NCI-H2227 treated with DMSO at 0.1 percent for 48 hours (cell line): ENCODE measurements around the gene HAUS8.
"Not testable (repeated sequence)": the region's sequence is repeated elsewhere in the genome, so short reads cannot be mapped to it uniquely, and the experiment has no call there.

Experiments
- DNase-seq: peaks from one replicate; lab custom pipeline; 2025; lab: John Stamatoyannopoulos, UW

Gene HAUS8

GRCh38 chr19:17101686-17102628 is 26.7 kb upstream of the HAUS8 start:
- no peak for DNase-seq

- DNase-seq, result no peak
These were observed 23.1 kb upstream of the HAUS8 start for GRCh38 chr19:17098326-17098725.

DNA sequence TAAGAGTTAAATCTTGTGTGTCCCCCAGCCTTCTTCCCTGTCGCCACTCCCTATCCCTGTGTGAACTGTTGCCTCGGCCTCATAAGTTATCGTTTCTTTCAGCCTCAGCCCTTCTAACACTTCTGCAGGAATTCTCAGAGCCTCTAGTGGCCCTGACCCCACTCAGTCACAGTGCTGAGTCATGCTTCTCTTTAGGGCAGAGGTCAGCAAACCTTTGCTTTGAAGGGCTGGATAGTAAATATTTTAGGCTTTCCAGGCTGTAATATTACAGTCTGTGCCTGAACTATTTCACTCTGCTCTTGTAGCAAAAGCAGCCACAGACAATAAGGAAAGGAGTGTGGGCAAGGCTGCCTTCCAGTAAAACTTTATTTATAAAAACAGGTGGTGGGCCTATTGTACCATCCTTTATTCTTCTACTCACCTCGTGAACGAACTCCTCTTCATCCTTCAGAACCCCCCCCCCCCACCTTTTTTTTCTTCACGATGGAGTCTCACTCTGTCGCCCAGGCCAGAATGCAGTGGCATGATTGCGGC is 22.4 kb upstream of the HAUS8 start:
- DNase-seq, result no peak

- DNase-seq, result no peak
These were observed 20.1 kb upstream of the HAUS8 start for GRCh38 chr19:17095141-17095919.

GRCh38 chr19:17094694-17095093 is 19.4 kb upstream of the HAUS8 start:
- DNase-seq, result not testable (repeated sequence)

- DNase-seq, result no peak
These were observed 17.4 kb upstream of the HAUS8 start for GRCh38 chr19:17092696-17093095.

GRCh38 chr19:17091758-17092333 is 16.6 kb upstream of the HAUS8 start:
- DNase-seq, result no peak

DNA sequence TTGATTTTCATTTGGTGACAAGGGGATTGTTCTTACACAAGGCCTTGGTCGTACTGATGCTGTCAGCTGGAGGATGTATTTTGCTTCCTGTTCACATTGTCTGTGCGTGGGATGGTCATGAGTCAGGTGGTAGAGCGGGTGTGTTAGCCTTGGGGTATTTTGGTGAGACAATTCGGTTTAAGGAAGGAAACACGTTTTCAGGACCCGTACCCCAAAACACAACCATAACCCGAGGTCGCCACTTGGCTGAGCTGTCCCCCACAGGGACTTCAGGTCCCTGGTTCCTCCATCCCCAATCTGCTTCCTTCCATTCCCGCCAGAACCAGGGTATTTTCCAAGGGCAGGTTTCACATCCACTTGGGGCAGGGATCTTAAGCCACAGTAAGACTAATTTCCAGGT is 15.3 kb upstream of the HAUS8 start:
- no peak for DNase-seq

- DNase-seq, result no peak
These were observed 13.3 kb upstream of the HAUS8 start for GRCh38 chr19:17088552-17088951.

DNA sequence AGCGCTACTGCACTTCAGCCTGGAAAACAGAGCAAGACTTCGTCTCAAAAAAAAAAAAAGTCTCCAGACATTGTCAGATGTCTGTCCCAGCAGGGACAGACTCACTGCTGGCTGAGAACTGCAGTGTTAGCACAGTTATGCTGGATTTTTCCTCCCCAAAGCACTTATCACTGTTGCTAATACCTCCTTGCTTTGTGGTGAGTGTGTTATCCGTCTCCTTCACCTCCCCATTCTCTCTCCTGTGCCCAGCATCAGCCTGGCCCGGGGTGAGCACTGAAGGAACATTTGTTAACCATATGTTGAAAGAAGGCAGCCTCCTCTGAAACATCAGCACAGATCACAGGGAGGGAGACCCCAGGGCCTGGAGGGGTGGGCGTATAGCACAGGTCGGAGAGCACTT is 11.6 kb upstream of the HAUS8 start:
- DNase-seq, result no peak

GRCh38 chr19:17086120-17086519 is 10.9 kb upstream of the HAUS8 start:
- no peak for DNase-seq

GRCh38 chr19:17081672-17082630 is 6.7 kb upstream of the HAUS8 start:
- DNase-seq, result no peak

- DNase-seq, result no peak
These were observed 5.2 kb upstream of the HAUS8 start for GRCh38 chr19:17080440-17080801.

- DNase-seq, result peak; percentile 53
These were observed 4.6 kb upstream of the HAUS8 start for GRCh38 chr19:17079710-17080439.

- no peak for DNase-seq
These were observed 3.9 kb upstream of the HAUS8 start for GRCh38 chr19:17078920-17079709.

DNA sequence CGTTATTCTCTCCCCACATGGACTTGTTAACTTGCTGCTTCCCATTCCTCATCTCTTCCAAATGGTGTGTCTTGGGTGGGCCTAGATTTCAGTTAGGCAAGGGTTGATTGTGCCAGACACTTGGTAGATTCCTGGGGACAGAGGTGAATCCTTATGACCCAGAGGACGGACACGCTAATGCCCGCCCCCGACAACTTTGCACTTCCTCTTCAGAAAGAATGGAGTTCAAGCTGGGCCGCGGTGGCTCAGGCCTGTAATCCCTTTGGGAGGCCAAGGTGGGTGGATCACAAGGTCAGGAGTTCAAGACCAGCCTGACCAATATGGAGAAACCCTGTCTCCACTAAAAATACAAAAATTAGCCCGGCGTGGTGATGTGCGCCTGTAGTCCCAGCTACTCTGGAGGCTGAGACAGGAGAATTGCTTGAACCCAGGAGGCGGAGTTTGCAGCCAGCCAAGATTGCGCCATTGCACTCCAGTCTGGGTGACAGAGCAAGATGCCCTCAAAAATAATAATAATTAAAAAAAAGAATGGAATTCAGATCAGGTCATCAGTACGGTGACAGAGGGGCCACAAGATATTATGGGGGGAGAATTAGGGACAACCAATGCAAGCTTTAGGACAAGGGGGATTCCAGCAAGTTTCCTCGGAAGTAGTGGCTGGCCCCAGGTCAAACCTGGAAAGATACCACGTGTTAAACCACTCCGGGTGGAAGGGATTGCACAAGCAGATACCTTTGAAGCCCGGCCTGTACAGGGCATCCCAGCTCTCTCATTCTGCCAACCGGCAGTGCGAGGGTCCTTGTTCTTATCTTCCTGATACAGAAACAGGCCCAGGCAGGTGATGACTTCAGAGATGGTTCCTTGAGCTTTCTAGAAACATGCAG is 3.0 kb upstream of the HAUS8 start:
- no peak for DNase-seq

DNA sequence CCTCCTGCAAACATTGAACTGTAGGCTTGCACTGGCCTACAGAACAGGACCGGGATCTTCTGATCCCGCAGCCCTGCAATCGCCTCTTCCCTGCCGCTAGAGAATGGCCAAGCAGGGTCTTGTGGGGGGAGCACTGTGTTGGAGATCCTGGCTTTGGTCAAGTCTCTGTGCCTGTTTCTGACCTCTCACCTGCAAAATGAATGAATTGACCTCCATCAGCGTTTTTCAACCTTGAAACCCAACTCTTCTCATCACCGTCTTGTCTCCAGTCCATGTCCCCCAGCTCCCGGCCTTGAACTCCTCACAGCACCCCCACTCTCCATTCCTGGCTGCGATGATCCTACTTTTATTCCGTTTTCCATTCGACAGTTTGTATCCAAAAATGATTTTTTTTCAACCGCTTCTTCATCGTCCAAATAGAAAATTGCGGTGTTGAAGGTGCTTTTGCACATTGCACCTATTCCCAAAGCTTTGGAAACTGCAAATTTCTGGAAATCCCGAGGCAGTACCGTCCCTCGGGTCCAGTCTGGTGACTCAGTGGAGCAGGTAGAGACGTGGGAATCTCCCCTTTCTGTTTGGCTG is 2.3 kb upstream of the HAUS8 start:
- no peak for DNase-seq

DNA sequence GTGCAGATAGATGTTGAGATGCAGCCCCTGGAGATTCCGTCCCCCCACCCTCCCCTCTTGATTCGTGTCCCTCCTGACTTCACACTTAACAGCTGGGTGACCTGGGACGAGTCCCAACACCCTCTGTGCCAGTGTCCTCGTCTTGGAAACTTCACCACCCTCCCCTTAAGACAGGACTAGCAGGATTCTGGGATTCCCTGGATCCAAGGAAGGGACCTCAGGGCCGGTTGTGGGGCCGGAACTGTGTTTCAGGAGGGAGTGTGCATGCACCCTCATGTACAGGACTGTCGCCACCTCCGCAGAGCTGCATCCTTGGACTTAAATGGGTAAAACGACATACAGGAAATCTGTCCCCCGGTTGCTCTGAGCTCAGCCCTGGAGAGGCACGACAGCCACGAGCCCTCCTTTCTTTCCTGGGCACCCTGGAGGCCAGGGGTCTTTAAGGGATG is 1.3 kb upstream of the HAUS8 start:
- DNase-seq, result no peak
